Duodenal mucosa (tissue), 2 donors: ENCODE measurements around the gene GATAD1.
"Not testable (repeated sequence)": the region's sequence is repeated elsewhere in the genome, so short reads cannot be mapped to it uniquely, and the experiment has no call there.

ENCODE experiments used
- H3K27ac ChIP-seq: one replicate; pipeline ENCODE4 v1.7.0; 2013; ENCODE audit warnings: low read depth, low read length
- H3K27me3 ChIP-seq, 2 donors: one replicate each; pipeline ENCODE4 v1.7.0; 2013; ENCODE audit warnings: low read length in 2 of 2, control low read depth in 1 of 2; ENCODE audit not compliant: insufficient read depth in 2 of 2, control insufficient read depth in 1 of 2
- H3K36me3 ChIP-seq, 2 donors: one replicate each; pipeline ENCODE4 v1.7.0; 2013; ENCODE audit warnings: low read length in 2 of 2, control low read depth in 1 of 2; ENCODE audit not compliant: insufficient read depth in 2 of 2, control insufficient read depth in 1 of 2
- H3K4me1 ChIP-seq, 2 donors: one replicate each; pipeline ENCODE4 v1.7.0; 2013; ENCODE audit warnings: low read length in 2 of 2, control low read depth in 1 of 2; ENCODE audit not compliant: insufficient read depth in 2 of 2, control insufficient read depth in 1 of 2
- H3K4me3 ChIP-seq, 2 donors: one replicate each; pipeline ENCODE4 v1.7.0; 2013; ENCODE audit warnings: low read length in 2 of 2, low read depth in 1 of 2
- H3K9ac ChIP-seq, 2 donors: one replicate each; pipeline ENCODE4 v1.7.0; 2013; ENCODE audit warnings: low read length in 2 of 2, low read depth in 1 of 2
- H3K9me3 ChIP-seq, 2 donors: one replicate each; pipeline ENCODE4 v1.7.0; 2013; ENCODE audit warnings: low read length in 2 of 2, control low read depth in 1 of 2; ENCODE audit not compliant: control insufficient read depth in 1 of 2

Gene GATAD1

GRCh38 chr7:92478711-92479110 lies 31.4 kb downstream of the GATAD1 start:
- Histone ChIP-seq H3K27ac (no peak overlapping the region), H3K36me3 (no peaks in the 10 kb centered on the region), H3K4me1 (no peaks in the 10 kb centered on the region), H3K27me3 (no peaks in the 10 kb centered on the region), H3K9ac (no peak overlapping the region), H3K4me3 (no peak overlapping the region), H3K9me3 (no peaks in the 10 kb centered on the region)

- not testable (repeated sequence) for H3K36me3 ChIP-seq, H3K4me1 ChIP-seq, H3K4me3 ChIP-seq, H3K27me3 ChIP-seq, H3K9me3 ChIP-seq, H3K9ac ChIP-seq, H3K27ac ChIP-seq
Observed at GRCh38 chr7:92479146-92479545, 31.9 kb downstream of the GATAD1 start.

- H3K9me3 ChIP-seq, H3K27me3 ChIP-seq, H3K27ac ChIP-seq, H3K9ac ChIP-seq, H3K4me1 ChIP-seq, H3K4me3 ChIP-seq: not testable (repeated sequence)
- H3K36me3 ChIP-seq, result peaks cover 11 to 25% of the 10 kb centered on the region in 2 donors
Observed at GRCh38 chr7:92483624-92484023, 36.3 kb downstream of the GATAD1 start.

- not testable (repeated sequence) for H3K27ac ChIP-seq, H3K9me3 ChIP-seq, H3K9ac ChIP-seq, H3K4me3 ChIP-seq, H3K27me3 ChIP-seq, H3K4me1 ChIP-seq
- peaks cover 11 to 27% of the 10 kb centered on the region in 2 donors for H3K36me3 ChIP-seq
Observed at GRCh38 chr7:92484226-92484625, 36.9 kb downstream of the GATAD1 start.

- H3K4me3 ChIP-seq, result no peak overlapping the region
- no peaks in the 10 kb centered on the region for H3K27me3 ChIP-seq
- no peak overlapping the region for H3K27ac ChIP-seq
- no peaks in the 10 kb centered on the region for H3K9me3 ChIP-seq
- H3K4me1 ChIP-seq, result no peaks in the 10 kb centered on the region
- H3K36me3 ChIP-seq, result peaks cover 11 to 36% of the 10 kb centered on the region in 2 donors
- H3K9ac ChIP-seq, result no peak overlapping the region
Observed at GRCh38 chr7:92485267-92485892, 38.1 kb downstream of the GATAD1 start.

- H3K27me3 ChIP-seq, result no peaks in the 10 kb centered on the region
- H3K4me3 ChIP-seq, result no peak overlapping the region
- H3K9ac ChIP-seq, result no peak overlapping the region
- H3K27ac ChIP-seq, result no peak overlapping the region
- H3K4me1 ChIP-seq, result no peaks in the 10 kb centered on the region
- peaks cover 15 to 42% of the 10 kb centered on the region in 2 donors for H3K36me3 ChIP-seq
- H3K9me3 ChIP-seq, result no peaks in the 10 kb centered on the region
Observed at GRCh38 chr7:92485974-92486373, 38.7 kb downstream of the GATAD1 start.

- H3K27ac ChIP-seq, result no peak overlapping the region
- H3K9me3 ChIP-seq, result no peaks in the 10 kb centered on the region
- peaks cover 20 to 55% of the 10 kb centered on the region in 2 donors for H3K36me3 ChIP-seq
- H3K4me3 ChIP-seq, result no peak overlapping the region
- H3K4me1 ChIP-seq, result no peaks in the 10 kb centered on the region
- no peak overlapping the region for H3K9ac ChIP-seq
- H3K27me3 ChIP-seq, result no peaks in the 10 kb centered on the region
Observed at GRCh38 chr7:92487804-92488203, 40.5 kb downstream of the GATAD1 start.

GRCh38 chr7:92489634-92490033 lies 42.4 kb downstream of the GATAD1 start:
- Histone ChIP-seq H3K4me1 (no peaks in the 10 kb centered on the region), H3K9ac (no peak overlapping the region), H3K27ac (no peak overlapping the region), H3K36me3 (peaks cover 28 to 70% of the 10 kb centered on the region in 2 donors), H3K9me3 (no peaks in the 10 kb centered on the region), H3K4me3 (no peak overlapping the region), H3K27me3 (no peaks in the 10 kb centered on the region)

GRCh38 chr7:92496876-92497275 lies 49.6 kb downstream of the GATAD1 start:
- H3K4me3 ChIP-seq, result no peak overlapping the region
- H3K36me3 ChIP-seq, result peaks cover 16 to 58% of the 10 kb centered on the region in 2 donors

GRCh38 chr7:92498557-92498956 lies 51.3 kb downstream of the GATAD1 start:
- Histone ChIP-seq H3K27ac (no peak overlapping the region), H3K9me3 (no peaks in the 10 kb centered on the region), H3K4me3 (no peak overlapping the region), H3K4me1 (no peaks in the 10 kb centered on the region), H3K27me3 (no peaks in the 10 kb centered on the region), H3K9ac (no peak overlapping the region), H3K36me3 (peaks cover 14 to 54% of the 10 kb centered on the region in 2 donors)

More at GRCh38 chr7:92496876-92497275, 49.6 kb downstream of the GATAD1 start:
- H3K4me1 ChIP-seq, result no peaks in the 10 kb centered on the region
- no peak overlapping the region for H3K27ac ChIP-seq
- H3K9me3 ChIP-seq, result no peaks in the 10 kb centered on the region
- H3K27me3 ChIP-seq, result no peaks in the 10 kb centered on the region
- H3K9ac ChIP-seq, result no peak overlapping the region

- no peak overlapping the region for H3K27ac ChIP-seq
- H3K9ac ChIP-seq, result no peak overlapping the region
- no peaks in the 10 kb centered on the region for H3K4me1 ChIP-seq
- no peaks in the 10 kb centered on the region for H3K27me3 ChIP-seq
- peaks cover 3 to 55% of the 10 kb centered on the region in 2 donors for H3K36me3 ChIP-seq
- no peak overlapping the region for H3K4me3 ChIP-seq
- H3K9me3 ChIP-seq, result no peaks in the 10 kb centered on the region
Observed at GRCh38 chr7:92503767-92504166, 56.5 kb downstream of the GATAD1 start.
